T-helper 22 cell (primary cell): ENCODE data around the gene LTB4R.
"Not testable (repeated sequence)": the region's sequence is repeated elsewhere in the genome, so short reads cannot be mapped to it uniquely, and the experiment has no call there.

Experiments
- DNase-seq: peaks from one replicate; pipeline ENCODE4 v3.0.0-alpha.2; 2020; ENCODE audit warnings: low read depth

LTB4R gene

GRCh38 chr14:24323341-24323740 is 12.0 kb downstream of the LTB4R start:
- DNase-seq = no peak

GRCh38 chr14:24324024-24324423 is 12.7 kb downstream of the LTB4R start:
- no peak for DNase-seq

GRCh38 chr14:24325041-24325530 is 13.8 kb downstream of the LTB4R start:
- no peak for DNase-seq

GRCh38 chr14:24325963-24326362 is 14.7 kb downstream of the LTB4R start:
- DNase-seq = no peak

GRCh38 chr14:24327303-24327702 is 16.0 kb downstream of the LTB4R start:
- no peak for DNase-seq

GRCh38 chr14:24327914-24328313 is 16.6 kb downstream of the LTB4R start:
- not testable (repeated sequence) for DNase-seq

- DNase-seq = no peak
Observed at GRCh38 chr14:24329073-24329663, 17.9 kb downstream of the LTB4R start.

GRCh38 chr14:24329736-24330135 is 18.4 kb downstream of the LTB4R start:
- peak; percentile 39 for DNase-seq

GRCh38 chr14:24330973-24331674 is 19.8 kb downstream of the LTB4R start:
- DNase-seq = no peak

- DNase-seq = no peak
Observed at GRCh38 chr14:24331731-24332267, 20.5 kb downstream of the LTB4R start.

GRCh38 chr14:24332268-24332993 is 21.1 kb downstream of the LTB4R start:
- DNase-seq = peak; percentile 77

- DNase-seq = no peak
Observed at GRCh38 chr14:24334431-24335291, 23.4 kb downstream of the LTB4R start, which contains the start of gene ADCY4. Gene ADCY4, minus strand, starts transcription at chr14:24335071. Its CDS starts 419 bp downstream, at chr14:24334652.

GRCh38 chr14:24335461-24336171 is 24.3 kb downstream of the LTB4R start:
- DNase-seq = no peak

- no peak for DNase-seq
Observed at GRCh38 chr14:24337144-24337823, 26.0 kb downstream of the LTB4R start.

GRCh38 chr14:24337824-24338175 is 26.5 kb downstream of the LTB4R start:
- no peak for DNase-seq

- DNase-seq = no peak
Observed at GRCh38 chr14:24338843-24339242, 27.5 kb downstream of the LTB4R start.

- peak; percentile 39 for DNase-seq
Observed at GRCh38 chr14:24339284-24340151, 28.2 kb downstream of the LTB4R start, which contains the start of gene RIPK3. Gene RIPK3, minus strand, starts transcription at chr14:24339991. Its CDS starts 165 bp downstream, at chr14:24339826.

GRCh38 chr14:24340606-24341005 is 29.3 kb downstream of the LTB4R start:
- DNase-seq = no peak

GRCh38 chr14:24342889-24343288 is 31.6 kb downstream of the LTB4R start:
- no peak for DNase-seq
